Mesothelial cell of epicardium (in vitro differentiated cells): ENCODE measurements around the gene APH1B. TPM values are rescaled to one million over a fixed set of nuclear protein-coding genes. Genes with fewer than 3 reads are reported as not detected.

Experiments used
- DNase-seq, 2 experiments: peaks; one replicate each; pipeline ENCODE4 v3.0.0; 2021; ENCODE audit warnings: low spot score in 2 of 2; ENCODE audit not compliant: unreplicated experiment in 2 of 2
- H3K27ac Mint-ChIP-seq: 2 replicates; pipeline ENCODE4 v1.8.0; 2021; ENCODE audit warnings: mixed read lengths
- H3K27me3 Mint-ChIP-seq: 2 replicates; pipeline ENCODE4 v1.8.0; 2021; ENCODE audit warnings: low read depth, mixed read lengths
- H3K36me3 Mint-ChIP-seq: 2 replicates; pipeline ENCODE4 v1.8.0; 2021; ENCODE audit warnings: mixed read lengths
- H3K4me1 Mint-ChIP-seq: 2 replicates; pipeline ENCODE4 v1.8.0; 2021; ENCODE audit warnings: mixed read lengths
- H3K4me3 Mint-ChIP-seq: 2 replicates; pipeline ENCODE4 v1.8.0; 2021; ENCODE audit warnings: mild to moderate bottlenecking, moderate library complexity, mixed read lengths
- H3K9me3 Mint-ChIP-seq: 2 replicates; pipeline ENCODE4 v1.8.0; 2021; ENCODE audit warnings: mixed read lengths
- CTCF ChIP-seq: fragments of 200-600 bp; sonication (generic); IDR thresholded peaks from one replicate; pipeline ENCODE4 v1.5.0; 2021; ENCODE audit warnings: antibody characterized with exemption; ENCODE audit not compliant: unreplicated experiment
- total RNA-seq: library from RNA; stranded (reverse); gene quantifications from 3 replicates; pipeline ENCODE4 v1.2.1, GENCODE V29; 2021

Gene APH1B
- total RNA-seq, 1 donor from 2014 or later, result 21.9 TPM

GRCh38 chr15:63254991-63255390, 22.4 kb upstream of the APH1B start:
- H3K27ac Mint-ChIP-seq, result no peak overlapping the region
- TF ChIP-seq CTCF, result no peak
- DNase-seq, result no peak

DNA sequence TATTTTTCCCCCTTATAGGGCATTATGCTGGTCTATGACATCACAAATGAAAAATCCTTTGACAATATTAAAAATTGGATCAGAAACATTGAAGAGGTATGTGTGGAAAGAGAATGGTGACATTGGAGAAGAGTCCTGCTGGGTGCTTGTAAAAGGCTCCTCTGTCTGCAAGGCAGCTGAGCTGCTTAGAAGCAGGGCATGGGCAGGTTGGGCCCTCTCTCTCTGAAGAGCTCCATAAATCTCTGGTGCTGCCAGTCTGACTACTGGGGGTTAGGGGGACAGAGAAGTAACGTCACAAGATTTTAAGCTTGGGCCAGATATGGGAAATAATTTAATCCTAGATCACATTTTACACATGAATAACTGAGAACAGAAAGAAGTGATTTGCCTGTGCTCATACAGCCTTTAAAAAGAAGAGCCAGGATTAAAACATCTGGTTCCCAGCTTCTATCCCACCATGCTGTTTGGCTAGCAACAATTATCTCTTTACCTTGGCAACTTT, 21.9 kb upstream of the APH1B start:
- no peak for DNase-seq
- H3K4me3 Mint-ChIP-seq, result no peak overlapping the region

More at GRCh38 chr15:63254991-63255390, 22.4 kb upstream of the APH1B start:
- Mint-ChIP-seq H3K9me3 (no peaks in the 10 kb centered on the region), H3K4me1 (peaks cover 18% of the 10 kb centered on the region), H3K27me3 (no peaks in the 10 kb centered on the region), H3K4me3 (no peak overlapping the region), H3K36me3 (peaks cover 11% of the 10 kb centered on the region)

GRCh38 chr15:63256433-63257274, 20.8 kb upstream of the APH1B start:
- peaks cover 18% of the 10 kb centered on the region for H3K36me3 Mint-ChIP-seq
- no peak for TF ChIP-seq CTCF
- no peak overlapping the region for H3K4me3 Mint-ChIP-seq
- H3K27ac Mint-ChIP-seq, result peak overlapping the region; percentile 88
- peaks cover 3% of the 10 kb centered on the region for H3K9me3 Mint-ChIP-seq
- peaks cover 21% of the 10 kb centered on the region for H3K4me1 Mint-ChIP-seq
- DNase-seq, result no peak
- H3K27me3 Mint-ChIP-seq, result no peaks in the 10 kb centered on the region

More for the DNA sequence above, 21.9 kb upstream of the APH1B start:
- H3K27ac Mint-ChIP-seq, result peak overlapping the region; percentile 72
- no peaks in the 10 kb centered on the region for H3K9me3 Mint-ChIP-seq
- TF ChIP-seq CTCF, result no peak
- no peaks in the 10 kb centered on the region for H3K27me3 Mint-ChIP-seq
- H3K36me3 Mint-ChIP-seq, result peaks cover 9% of the 10 kb centered on the region
- H3K4me1 Mint-ChIP-seq, result peaks cover 21% of the 10 kb centered on the region

DNA sequence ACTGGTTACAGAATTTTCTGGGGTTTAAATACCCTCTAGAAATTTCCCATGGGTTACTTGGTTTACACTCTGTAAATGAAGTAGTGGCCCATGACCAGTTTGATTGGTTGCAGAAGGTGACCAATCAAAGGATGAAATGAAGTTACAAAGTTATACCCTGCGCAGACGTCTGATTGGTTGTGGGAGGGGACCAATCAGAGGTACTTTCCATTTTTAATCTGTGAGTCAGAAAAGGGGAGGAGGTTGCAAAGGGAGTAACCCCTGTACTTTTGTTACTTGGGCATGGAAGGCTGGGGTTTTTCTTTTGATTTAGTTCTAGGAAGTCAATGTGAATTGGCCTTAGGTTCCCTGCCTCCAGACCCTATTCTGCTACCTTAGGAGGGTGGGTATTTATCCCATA, 18.7 kb upstream of the APH1B start:
- Mint-ChIP-seq H3K27me3 (no peaks in the 10 kb centered on the region), H3K9me3 (peaks cover 3% of the 10 kb centered on the region), H3K4me3 (no peak overlapping the region), H3K27ac (no peak overlapping the region), H3K36me3 (peaks cover 23% of the 10 kb centered on the region), H3K4me1 (peaks cover 21% of the 10 kb centered on the region)
- DNase-seq, result no peak
- no peak for TF ChIP-seq CTCF

DNA sequence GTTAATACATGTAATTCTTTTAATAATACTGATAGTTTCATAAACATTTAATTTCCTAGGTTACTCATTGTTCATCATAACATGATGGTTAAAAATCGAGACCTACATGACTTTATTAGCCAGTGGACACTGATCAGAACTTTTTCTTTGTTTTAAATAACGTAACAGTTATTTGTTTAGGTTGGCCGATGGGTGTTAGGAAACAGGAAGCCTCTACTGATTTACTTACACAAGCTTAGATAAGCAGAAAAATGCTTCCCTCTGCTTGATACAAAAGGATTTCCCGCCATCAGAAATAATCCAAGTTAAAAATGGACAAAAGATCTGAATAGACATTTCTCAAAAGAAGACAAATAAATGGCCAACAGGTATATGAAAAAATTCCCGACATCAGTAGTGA, 16.6 kb upstream of the APH1B start:
- Mint-ChIP-seq H3K27ac (no peak overlapping the region), H3K4me1 (peaks cover 15% of the 10 kb centered on the region)

More for the DNA sequence above, 16.6 kb upstream of the APH1B start:
- DNase-seq, result no peak
- no peak for TF ChIP-seq CTCF
- H3K4me3 Mint-ChIP-seq, result no peak overlapping the region
- H3K27me3 Mint-ChIP-seq, result no peaks in the 10 kb centered on the region
- peaks cover 24% of the 10 kb centered on the region for H3K36me3 Mint-ChIP-seq
- H3K9me3 Mint-ChIP-seq, result peaks cover 3% of the 10 kb centered on the region
